GM19455 (cell line): ENCODE measurements around the gene CIP2A.
A peak's percentile ranks its signal among the peaks of the same experiment; 100 is the strongest.

Source experiments
- ATAC-seq: cut with Tn5 transposase; IDR thresholded peaks from one replicate; pipeline ENCODE4 v1.9.1; 2021; ENCODE audit not compliant: unreplicated experiment

The CIP2A gene

DNA sequence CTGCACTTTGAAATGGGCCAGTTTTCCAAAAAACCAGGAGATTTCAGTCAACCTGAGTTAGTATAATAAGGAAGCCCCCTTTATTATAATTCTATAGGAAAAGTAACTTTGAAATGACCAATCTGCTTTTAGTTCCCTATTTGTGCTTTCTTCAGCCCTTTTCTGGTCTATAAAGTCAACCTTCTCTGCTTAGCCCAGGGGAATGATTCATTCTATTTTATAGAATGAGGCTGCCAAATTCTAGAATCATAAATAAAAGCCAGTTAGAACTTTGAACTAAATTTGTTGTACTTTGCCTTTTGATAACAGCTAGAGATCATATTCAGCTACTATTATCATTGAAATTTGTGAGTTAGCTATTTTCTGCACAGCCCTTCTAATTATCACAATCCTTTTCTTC lies 24.7 kb downstream of the CIP2A start:
- no peak for ATAC-seq

- no peak for ATAC-seq
These were observed 26.7 kb downstream of the CIP2A start for GRCh38 chr3:108562565-108562964.

DNA sequence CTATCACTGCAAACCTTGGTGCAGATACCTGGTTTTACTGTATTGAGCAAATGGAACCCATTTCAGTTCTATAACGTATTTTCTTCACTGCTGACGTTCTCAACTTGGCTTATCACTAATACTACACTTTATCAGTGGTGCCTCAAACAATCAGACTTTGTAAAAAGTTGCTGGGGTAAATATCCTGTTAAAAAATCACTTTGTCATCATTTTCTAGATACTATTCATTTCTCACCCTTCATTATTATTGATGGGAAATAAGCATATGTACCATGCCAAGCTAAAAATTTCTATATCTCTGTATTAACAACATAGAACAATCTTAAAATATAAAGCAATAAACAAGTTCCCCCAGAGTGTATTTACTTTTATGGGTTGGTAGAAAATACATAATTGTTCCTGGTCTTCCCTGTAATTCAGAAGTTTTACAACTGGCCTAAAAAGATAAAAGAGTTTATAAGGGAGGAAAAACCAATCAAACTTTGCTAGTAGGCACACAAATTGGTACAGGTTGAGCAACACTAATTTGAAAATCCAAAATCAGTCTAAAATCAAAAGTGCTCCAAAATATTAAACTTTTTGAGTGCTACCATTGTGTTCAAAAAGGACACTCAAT lies 33.2 kb downstream of the CIP2A start:
- no peak for ATAC-seq

GRCh38 chr3:108554913-108555571 lies 34.2 kb downstream of the CIP2A start:
- no peak for ATAC-seq

DNA sequence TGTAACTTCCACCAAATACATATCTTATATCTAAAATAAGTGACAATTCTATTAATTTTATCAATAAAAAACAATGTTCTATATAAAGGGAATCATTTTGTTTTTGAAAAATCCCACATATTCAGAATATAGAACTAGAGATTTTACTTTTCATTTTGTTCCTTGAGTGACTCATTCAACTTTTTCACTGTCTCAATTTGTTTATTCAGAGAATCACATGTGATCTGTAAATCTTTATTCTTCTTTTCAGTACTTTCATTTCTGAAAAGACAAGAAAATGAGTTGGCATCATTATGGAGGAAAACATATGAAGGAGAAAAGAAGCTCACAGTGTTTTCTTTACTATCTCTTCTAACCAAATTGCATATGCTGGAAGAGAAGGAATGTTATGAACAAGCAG lies 35.0 kb downstream of the CIP2A start:
- ATAC-seq: no peak

- peak; percentile 55 for ATAC-seq
These were observed 36.7 kb downstream of the CIP2A start for GRCh38 chr3:108552267-108553159.

DNA sequence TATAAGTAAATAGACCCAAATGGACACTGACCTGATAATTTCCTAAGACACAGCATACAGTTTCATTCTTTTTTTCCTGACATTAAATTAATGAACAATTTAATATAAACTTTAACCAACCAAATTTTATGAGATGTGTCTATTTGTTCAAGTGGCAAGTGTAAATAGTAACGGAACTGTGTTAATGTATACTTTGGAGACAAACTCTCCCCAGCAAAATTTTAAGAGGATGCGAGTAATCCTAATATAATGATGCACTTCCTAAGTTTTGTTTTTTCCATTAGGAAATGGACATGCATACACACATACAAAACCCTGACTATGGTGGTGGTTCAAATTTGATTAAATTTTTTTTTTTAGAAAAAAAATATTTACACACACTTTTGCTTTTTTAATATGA lies 40.4 kb downstream of the CIP2A start:
- ATAC-seq: no peak

DNA sequence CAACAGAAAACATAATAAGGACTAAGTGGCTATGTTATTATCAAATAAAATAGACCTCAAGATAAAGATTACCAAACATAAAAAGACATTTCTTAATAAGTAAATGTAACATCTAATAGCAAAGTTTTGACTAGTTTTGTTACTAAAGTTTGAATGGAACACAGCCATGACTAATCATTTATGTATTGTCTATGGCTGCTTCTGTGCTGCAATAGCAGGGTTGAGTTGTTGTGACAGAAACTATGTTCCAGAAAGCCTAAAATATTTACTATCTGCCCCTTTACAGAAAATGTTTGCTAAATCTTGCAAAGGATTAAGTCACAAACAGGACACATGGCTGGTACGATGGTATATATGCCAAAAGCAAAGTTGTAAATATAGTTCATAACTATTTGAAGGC lies 40.9 kb downstream of the CIP2A start:
- ATAC-seq: no peak

GRCh38 chr3:108546692-108547091 lies 42.5 kb downstream of the CIP2A start:
- no peak for ATAC-seq

- ATAC-seq: no peak
These were observed 43.0 kb downstream of the CIP2A start for GRCh38 chr3:108546247-108546646.

DNA sequence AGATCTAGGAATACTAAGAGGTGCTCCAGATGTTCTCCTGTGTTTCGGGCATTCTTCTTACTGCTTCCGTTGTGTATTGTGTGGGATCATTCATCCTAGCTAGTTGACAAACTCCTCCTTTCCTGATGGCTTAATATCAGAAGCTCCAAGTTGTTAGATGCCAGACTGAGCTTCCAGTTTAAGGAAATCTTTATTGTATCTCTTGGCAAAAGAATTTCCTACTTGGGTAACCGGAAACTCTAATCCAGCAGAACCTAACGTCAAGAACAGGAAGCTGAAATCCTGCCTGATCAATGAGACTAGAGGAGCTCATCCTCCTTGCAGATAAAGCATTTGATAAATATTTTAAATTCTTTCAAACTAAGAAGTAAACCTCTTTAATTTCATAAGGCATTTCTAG lies 51.2 kb downstream of the CIP2A start:
- ATAC-seq: no peak

DNA sequence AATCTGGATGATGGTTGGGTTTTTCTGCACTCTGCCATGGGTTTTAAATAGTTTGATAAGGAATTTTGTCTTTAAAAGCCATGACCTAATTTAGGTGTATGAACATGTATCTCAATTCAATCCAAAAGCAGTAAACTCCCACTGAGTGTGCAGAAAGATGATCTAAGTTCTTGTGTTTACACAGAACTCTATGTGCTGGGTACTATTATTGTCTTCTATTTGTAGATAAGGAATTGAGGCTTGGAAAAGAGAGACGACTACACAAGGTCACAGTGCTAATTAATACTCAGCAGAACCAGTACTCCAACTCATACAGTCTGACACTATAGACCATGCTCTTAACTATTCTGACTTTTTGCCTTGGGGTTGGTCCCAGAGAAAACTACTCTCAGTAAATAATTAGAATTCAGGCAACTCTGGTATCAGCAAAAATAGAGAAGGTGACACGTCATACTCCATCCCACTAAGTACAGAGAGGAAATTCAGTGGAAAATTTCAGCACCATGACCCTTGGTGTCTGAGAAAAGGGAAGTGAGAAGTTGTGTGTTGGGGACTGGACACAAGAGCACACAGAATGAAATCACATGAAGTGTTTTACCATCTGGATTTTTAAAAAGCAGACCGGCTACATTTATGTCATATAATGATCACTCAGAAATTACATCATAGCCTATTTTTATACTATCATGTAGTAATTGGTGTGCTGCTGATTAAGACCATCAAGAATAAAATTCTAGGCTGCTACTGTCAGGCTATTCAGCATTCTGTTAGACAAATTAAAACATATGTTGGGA lies 60.6 kb downstream of the CIP2A start:
- peak; percentile 74 for ATAC-seq

GRCh38 chr3:108527817-108528216 lies 61.4 kb downstream of the CIP2A start:
- no peak for ATAC-seq

- no peak for ATAC-seq
These were observed 62.1 kb downstream of the CIP2A start for GRCh38 chr3:108527109-108527508.

DNA sequence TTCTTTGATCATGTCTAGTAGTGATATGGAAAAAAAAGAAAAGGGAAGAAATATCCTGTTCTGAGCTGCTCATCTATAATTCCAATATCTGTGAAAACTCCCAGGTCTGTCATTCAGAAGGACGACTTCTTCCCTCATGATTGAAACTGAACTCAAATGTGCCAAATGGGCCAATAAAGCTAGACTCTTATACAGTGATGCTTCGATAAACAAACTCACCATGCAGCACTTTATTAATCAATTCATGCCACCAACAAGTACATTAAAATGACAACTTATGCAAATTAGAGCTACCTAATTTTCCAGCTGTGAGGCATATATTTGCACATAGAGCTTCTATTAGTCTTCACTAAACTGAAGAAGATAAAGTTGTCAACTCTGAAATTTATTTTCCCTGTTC lies 63.3 kb downstream of the CIP2A start:
- ATAC-seq: no peak

DNA sequence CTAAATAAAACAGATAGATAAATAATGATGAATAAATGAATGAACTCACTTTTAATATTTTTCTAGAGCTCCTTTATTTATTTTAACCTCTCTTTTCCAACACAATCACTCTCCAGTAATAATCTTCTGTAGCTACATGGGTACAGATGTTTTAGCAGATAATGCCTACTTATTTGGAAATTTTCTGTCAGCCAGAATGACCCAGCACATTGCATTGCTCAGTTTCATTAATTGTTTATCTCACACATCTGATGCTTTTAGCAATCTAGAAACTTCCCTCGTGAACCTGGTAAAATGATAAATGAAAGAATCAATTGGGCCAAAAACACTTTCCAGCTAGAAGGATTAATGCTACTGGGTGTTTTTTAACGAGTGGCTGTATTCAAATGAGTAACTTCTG lies 64.0 kb downstream of the CIP2A start:
- no peak for ATAC-seq

GRCh38 chr3:108524537-108524936 lies 64.7 kb downstream of the CIP2A start:
- no peak for ATAC-seq

DNA sequence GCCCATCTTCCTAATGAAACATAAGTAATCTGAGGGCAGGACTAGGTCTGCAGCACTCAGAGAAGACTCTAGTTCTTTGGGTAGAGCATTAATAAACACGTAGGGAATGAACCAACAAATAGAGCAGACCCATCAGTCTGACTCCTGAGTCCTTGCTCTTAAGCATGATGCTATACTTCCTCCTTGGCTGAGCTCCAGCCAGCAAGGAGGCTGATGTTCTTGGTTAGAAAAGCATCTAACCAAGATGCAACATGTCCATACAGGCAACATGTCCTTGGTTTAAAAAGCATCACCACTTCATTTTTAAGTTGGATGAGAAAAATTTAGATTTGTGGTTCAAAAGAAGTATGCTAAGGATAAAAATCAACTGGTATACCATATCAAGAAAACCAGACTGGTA lies 70.3 kb downstream of the CIP2A start:
- ATAC-seq: no peak

DNA sequence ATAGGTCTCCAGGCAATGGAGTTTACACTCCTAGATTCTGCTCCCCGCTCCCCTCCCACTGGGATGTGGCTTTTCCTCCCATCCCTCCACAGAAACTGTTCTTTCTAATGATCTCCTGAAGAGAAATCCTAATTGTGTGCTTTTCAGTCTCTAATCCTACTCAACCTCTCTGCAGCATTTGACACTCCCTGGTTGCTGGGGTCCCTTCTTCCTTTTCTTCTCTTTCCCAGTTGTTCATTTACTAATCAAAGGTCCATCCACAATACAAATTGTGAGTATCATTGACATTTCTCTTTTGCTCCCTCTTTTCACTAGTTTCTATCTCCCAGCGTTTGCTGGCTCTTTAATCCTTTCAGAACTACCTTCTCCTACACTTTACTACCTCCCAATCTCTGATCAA lies 72.4 kb downstream of the CIP2A start:
- ATAC-seq: no peak

- no peak for ATAC-seq
These were observed 75.3 kb downstream of the CIP2A start for GRCh38 chr3:108513961-108514360.

DNA sequence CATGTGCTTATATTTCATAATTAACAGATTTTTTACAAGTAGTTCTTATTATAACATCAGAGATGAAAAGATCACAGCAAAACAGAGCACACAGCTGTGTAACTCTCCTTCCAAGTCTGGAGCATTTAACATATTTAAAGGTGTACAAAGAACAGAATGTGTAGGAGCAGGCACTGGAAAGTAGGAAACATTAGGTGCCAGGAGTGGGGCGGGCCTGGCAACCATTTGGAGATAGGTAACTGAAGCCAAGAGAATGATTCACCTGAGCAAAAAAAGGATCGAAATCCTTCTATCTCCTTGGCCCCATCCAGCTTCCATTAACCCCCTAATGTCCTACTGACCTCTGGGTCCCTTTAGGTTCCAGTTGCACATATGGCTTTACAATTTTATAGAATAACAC lies 76.6 kb downstream of the CIP2A start:
- no peak for ATAC-seq
